HG03064 (cell line): ENCODE measurements around the gene ABHD4.
"Not testable (repeated sequence)": the region's sequence is repeated elsewhere in the genome, so short reads cannot be mapped to it uniquely, and the experiment has no call there.

Experiments
- ATAC-seq: cut with Tn5 transposase; IDR thresholded peaks from one replicate; pipeline ENCODE4 v1.9.1; 2021; ENCODE audit warnings: low read depth; ENCODE audit not compliant: unreplicated experiment

ABHD4 gene

GRCh38 chr14:22561366-22561660, 36.8 kb upstream of the ABHD4 start:
- no peak for ATAC-seq

- ATAC-seq = no peak
Measured at GRCh38 chr14:22561661-22562579, 36.2 kb upstream of the ABHD4 start.

DNA sequence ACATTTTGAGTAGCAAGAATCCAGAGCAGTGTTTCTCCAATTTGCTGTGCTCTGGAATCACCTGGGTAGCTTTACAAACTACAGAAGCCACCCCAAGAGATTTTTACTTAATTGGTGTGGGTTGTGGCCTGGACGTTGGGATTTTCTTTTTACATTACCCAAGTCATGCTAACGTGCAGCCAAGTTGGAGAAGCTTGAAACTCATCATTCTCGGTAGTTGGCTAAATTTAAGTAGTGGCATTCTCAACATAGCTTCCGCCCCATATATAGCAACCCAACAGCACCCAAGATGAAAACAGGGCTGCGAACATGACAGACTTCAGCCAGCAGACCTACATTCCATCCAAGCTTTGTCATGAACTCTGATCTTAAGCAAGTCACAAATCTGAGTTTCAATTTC, 34.1 kb upstream of the ABHD4 start:
- ATAC-seq = no peak

DNA sequence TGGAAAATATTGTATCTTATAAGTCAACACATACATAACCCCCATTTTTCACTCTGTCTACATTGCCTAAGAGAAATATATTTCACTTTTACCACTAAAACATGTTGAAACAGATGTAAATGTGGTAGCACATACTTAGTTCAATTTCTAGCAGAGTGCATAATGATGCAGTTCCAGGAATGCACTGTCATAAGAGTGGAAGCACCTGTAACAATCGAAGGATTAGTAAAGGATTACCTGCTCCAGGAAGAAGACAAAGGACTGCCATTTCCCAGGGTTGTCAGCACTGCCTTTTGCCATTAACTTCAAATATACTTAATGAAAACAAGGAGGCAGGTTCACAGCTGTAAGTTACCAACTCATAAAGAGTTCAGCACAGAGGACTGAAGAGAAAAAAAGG, 33.6 kb upstream of the ABHD4 start:
- no peak for ATAC-seq

DNA sequence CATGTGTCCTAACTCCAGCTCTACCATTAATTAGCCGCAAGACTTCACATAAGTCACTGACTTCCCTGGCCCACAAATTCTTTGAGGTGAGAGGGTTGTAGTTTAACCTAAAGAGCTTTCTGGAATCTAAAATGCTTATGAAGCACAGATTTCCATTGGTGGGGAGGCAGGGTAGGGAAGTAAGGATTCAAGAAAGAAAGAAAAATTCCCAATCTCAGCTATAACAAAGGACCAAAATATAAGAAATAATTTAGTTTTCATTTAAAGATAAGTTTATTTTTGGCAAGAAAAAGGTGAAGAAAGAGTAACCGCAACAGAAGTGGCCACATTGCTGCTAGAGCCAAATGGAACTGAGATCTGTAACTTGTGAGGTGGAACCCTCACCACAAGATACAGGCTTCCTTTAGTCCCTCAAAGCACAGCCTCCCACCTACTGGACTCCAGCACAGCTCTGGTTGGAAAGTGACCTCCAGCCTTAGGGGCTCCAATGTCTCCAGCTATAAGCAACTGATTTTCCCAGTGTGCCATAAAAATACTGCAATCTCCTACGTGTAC, 32.6 kb upstream of the ABHD4 start:
- ATAC-seq = no peak

DNA sequence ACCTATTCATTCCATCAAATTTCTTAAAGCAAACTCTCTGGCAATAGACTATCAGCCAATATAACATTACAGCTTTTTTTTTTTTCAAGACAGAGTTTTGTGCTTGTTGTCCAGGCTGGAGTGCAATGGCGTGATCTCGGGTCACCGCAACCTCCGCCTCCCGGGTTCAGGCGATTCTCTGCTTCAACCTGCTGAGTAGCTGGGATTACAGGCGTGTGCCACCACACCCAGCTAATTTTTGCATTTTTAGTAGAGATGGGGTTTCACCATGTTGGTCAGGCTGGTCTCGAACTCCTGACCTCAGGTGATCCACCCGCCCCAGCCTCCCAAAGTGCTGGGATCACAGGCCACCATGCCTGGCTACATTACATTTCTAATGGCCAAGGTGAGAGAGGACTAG, 31.8 kb upstream of the ABHD4 start:
- ATAC-seq = not testable (repeated sequence)

DNA sequence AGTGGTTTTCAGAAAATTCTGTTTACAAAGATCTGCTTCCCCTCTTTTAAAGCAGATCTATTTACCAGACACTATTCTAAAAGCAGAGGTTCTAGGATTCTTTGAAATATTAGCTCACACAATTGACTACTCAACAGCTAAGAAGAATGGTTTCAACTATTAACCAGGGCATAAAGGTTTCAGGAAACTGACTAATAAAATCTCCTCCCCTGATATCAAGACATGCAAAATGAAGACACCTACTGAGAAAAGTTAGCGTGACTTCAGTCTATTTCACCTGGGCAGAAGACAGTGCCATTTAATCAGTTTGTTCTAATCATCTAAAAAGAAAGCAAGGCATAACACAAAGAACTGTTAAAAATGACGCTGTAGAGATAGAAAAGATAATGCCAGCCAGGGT, 31.3 kb upstream of the ABHD4 start:
- ATAC-seq = no peak

DNA sequence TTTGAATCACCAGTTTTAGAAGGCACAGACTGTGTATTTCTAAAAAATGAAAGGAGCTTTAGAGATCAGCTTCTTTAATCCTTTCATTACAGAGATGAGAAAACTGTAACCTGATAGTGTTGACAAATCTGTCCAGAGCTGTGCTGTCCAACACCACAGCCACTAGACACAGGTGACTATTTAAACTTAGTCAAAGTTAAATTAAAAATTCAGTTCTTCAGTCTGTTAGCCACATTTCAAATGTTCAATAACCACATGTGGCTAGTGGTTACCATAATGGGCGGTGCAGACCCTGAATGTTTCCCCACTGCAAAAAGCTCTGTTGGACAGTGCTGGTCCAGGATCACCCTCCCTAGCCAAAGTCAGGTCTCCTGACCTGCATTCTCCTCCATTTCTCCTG, 30.7 kb upstream of the ABHD4 start:
- no peak for ATAC-seq

DNA sequence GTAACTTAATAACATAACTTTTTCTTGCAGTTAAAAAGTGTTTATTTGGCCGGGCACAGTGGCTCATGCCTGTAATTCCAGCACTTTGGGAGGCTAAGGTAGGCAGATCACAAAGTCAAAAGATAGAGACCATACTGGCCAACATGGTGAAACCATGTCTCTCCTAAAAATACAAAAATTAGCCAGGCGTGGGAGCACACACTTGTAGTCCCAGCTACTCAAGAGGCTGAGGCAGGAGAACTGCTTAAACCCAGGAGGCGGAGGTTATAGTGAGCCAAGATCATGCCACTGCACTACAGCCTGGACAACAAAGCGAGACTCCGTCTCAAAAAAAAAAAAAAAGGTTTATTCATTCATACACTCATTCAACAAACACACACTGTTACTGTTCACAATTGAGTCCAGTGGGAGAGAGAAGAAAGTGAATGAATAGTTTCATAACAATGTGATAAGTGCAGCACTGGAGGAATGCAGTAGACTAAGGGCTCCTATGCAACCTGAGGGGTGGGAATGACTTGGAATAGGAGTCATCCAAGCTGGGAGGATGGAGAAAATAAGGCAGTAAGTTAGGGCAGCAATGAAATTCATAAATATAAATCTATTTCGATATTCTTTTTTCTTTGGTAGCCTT, 28.9 kb upstream of the ABHD4 start:
- ATAC-seq = no peak

DNA sequence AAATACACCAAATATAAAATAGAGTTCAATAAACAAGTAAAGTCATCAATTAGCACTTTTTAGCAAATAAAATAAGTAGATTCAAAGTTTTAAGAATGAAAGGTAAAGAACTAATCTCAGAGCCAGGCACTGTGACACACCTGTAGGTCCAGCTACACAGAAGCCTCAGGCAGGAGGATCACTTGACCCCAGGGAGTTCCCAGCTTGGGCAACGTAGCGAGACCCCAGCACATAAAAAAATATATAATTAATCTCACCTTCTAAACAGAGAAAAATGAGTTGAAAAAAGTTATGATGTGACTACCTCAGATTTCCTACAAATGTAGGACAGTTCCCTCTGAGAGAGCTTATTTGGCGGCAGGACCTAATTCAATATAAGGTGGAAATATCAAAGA, 28.4 kb upstream of the ABHD4 start:
- ATAC-seq = no peak

GRCh38 chr14:22570132-22570949, 27.8 kb upstream of the ABHD4 start:
- peak; percentile 43 for ATAC-seq

DNA sequence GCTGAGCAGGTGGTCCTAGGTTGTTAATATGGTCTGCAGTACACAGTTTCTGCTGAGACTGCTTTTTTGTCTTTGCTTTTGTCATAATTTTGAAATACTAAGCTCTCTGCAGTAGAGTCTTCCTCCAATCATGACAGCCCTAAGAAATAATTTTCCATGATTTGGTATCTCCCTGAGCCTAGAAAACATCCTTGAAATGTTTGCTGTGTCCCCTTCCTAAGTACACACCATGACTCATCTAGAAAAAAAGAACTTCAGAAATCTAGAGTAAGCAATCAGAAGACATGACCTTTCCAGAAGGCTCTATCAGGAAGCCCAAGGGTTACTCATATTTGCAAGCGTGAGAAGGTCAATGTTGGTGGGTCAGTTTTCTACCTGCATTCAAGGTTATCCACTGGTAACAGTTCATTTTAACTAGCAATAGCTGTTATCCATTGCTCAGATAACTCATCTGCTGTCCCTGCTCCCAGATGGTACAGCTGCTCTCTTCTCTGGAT, 25.5 kb upstream of the ABHD4 start:
- ATAC-seq = no peak

GRCh38 chr14:22573804-22574203, 24.3 kb upstream of the ABHD4 start:
- ATAC-seq = no peak

- no peak for ATAC-seq
Measured at GRCh38 chr14:22577334-22577908, 20.7 kb upstream of the ABHD4 start.

DNA sequence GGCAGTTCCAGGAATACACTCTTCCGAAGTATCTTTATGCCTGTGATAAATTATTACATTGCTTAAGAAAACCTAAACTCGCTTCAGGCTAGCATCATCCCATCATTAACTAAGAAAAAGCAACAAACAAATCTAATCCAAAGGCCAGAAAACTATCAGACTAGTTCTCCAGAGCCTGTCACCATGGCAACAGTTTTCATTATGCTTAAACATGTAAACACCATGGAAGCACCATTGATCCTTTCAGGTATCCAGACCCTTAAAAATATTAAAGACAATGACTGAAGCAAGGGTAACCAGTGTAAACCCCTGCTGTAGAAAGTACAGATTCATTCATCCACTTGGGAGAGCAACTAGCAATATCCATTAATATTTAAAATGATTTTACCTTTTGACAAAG, 18.9 kb upstream of the ABHD4 start:
- ATAC-seq = no peak

DNA sequence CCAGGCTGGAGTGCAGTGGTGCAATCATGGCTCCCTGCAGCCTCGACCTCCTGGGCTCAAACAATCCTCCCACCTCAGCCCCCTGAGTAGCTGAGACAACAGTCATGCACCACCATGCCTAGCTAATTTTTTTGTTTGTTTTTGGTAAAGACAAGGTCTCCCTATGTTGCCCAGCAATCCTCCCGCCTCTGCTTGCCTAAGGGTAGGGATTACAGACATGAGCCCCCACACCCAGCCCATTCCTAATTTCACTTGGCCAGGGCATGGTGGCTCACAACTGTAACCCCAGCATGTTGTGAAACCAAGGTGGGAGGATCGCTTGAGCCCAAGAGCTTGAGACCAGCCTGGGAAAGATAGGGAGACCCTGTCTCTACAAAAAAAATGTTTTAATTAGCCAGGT, 18.2 kb upstream of the ABHD4 start:
- no peak for ATAC-seq

DNA sequence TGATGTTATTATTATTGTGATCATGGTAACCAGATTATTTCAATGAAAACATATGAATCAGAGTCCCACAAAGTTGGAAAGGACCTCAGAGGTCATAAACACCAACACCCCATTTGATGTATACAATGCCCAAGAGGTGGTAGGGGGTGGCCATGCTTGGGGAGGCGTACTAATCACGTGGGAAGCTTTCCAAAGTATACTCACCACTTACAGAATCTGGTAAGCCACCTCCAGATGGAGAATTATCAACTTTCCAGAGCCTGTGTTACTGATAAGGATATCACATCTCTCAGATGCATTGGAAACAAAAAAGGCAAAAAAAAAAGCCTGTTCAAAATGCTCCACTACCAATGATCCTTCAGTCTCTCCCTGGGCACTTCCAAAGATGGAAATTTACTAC, 17.5 kb upstream of the ABHD4 start:
- no peak for ATAC-seq

DNA sequence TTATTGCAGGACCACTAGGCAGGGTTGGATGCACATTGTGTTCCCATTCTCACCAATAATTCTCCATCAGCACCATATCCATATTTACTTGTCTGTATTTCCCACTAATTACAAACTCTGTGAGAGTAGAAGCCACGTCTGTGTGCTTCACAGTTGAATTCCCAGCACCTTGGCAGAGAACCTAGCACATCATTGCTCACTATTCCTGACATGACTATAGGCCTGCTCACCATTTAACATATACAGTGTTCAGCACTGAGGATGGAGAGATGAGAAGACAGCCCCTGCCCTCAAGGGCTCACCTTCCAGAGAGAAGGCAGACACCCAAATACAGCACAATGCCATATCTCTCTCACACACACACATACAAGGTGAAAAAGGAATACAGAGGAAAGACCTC, 14.1 kb upstream of the ABHD4 start:
- no peak for ATAC-seq

DNA sequence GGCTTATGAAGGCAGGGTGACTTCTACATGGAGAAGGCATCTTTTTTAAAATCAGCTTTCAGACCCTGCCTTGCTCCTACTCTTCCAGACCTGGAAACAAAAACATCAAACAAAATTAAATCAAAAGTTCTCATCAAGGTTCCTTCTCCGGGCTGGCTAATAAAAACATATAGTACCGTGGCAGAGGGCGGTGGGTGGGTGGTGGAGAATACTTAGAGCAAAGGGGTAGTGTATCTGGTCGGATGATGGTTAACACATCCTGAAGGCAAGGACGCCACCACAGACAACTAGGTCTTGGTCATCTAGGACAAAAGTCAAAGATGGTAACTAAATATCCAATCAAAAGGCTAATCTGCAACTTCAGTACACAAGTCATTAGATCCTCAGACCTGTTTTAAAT, 10.9 kb upstream of the ABHD4 start:
- no peak for ATAC-seq

DNA sequence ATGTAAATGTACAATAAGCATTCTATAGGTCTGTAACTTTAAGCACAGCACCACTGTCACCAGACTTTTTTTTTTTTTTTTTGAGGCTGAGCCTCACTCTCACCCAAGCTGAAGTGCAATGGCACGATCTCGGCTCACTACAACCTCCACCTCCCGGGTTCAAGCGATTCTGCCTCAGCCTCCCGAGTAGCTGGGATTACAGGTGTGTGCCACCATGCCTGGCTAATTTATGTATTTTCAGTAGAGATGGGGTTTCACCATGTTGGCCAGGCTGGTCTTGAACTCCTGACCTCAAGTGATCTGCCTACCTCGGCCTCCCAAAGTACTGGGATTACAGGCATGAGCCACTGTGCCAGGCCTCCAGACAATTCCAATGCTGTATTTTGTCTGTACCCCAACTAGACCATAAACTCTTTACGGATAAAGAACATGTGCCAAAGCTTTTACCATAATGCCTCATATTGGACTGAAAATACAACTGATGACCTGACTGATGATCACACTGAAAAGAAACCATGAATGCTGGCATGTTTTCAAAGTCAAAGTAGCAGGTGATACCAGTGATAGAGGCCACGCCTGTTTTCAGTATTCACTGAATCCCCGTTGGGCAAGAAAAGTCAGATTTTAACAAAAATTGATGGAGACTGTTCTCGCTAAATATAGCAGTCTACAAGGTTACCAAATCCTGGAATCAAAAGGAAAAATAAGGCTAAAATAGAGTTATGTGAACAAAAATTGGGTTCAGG, 10.2 kb upstream of the ABHD4 start:
- not testable (repeated sequence) for ATAC-seq
